H1 (cell line): Measurements from ENCODE around the gene CEP97. TPM values are rescaled to one million over a fixed set of nuclear protein-coding genes. Genes with fewer than 3 reads are reported as not detected.

Experiments used
- ASH2L ChIP-seq: fragments of 200-600, 300-600 bp; sonication (generic); IDR thresholded peaks from one replicate; pipeline ENCODE4 v1.7.1; 2017; ENCODE audit warnings: low read length
- KDM4A ChIP-seq: IDR thresholded peaks from one replicate; pipeline ENCODE4 v1.7.1; 2012; ENCODE audit warnings: low read depth, mild to moderate bottlenecking, moderate library complexity, low read length, inconsistent platforms; ENCODE audit not compliant: severe bottlenecking
- NANOG ChIP-seq: IDR thresholded peaks from 2 replicates; pipeline ENCODE4 v1.6.1; 2011; ENCODE audit warnings: low read length, low read depth, mild to moderate bottlenecking, inconsistent platforms; ENCODE audit not compliant: insufficient read depth, poor library complexity, severe bottlenecking
- POLR2A ChIP-seq, 2 experiments: IDR thresholded peaks; 1 replicate in 1 of 2; 2 replicates in 1 of 2; pipeline ENCODE4 v1.6.1; 2011; ENCODE audit warnings: low read depth in 2 of 2, low read length in 2 of 2, mild to moderate bottlenecking in 2 of 2; ENCODE audit errors: control extremely low read depth in 1 of 2
- POU5F1 ChIP-seq: IDR thresholded peaks from 2 replicates; pipeline ENCODE4 v1.6.1; 2011; ENCODE audit warnings: low read depth, mild to moderate bottlenecking, low read length, moderate library complexity
- RNF2 ChIP-seq: fragments of 200-900, 300-1000 bp; sonication (generic); IDR thresholded peaks from 2 replicates; pipeline ENCODE4 v1.7.1; 2016; ENCODE audit warnings: borderline replicate concordance, low read depth, mild to moderate bottlenecking, antibody characterized with exemption, low read length; ENCODE audit not compliant: poor library complexity, severe bottlenecking; ENCODE audit errors: missing control alignments
- USF2 ChIP-seq: IDR thresholded peaks from 2 replicates; pipeline ENCODE4 v1.6.1; 2011; ENCODE audit warnings: low read length, improper control_type of control experiment
- YY1 ChIP-seq: IDR thresholded peaks from 2 replicates; pipeline ENCODE4 v1.6.1; 2011; ENCODE audit warnings: low read depth, mild to moderate bottlenecking, low read length
- polyA plus RNA-seq, 7 experiments: library from polyadenylated mRNA; depleted of rRNA in 3 of 7; stranded (reverse) in 5 of 7; unstranded in 2 of 7; fragments of >200 nt in 5 of 7; fragments of 200-250 nt in 2 of 7; gene quantifications; 1 replicate in 5 of 7; 2 replicates in 1 of 7; 4 replicates in 1 of 7; pipeline versions ENCODE4 v1.2.1 to v1.2.3, GENCODE V29; 2011 to 2013; ENCODE audit warnings: missing spikeins in 2 of 7, mixed read lengths in 2 of 7
- total RNA-seq: library from RNA; stranded (reverse); fragmentation: NEBNext Ultra II Directional; extraction: Animal tissue kit (Norgen Biotek cat#: 25700); gene quantifications from 2 replicates; pipeline ENCODE4 v1.2.1, GENCODE V29; 2021

Gene CEP97
- total and polyA plus RNA-seq, 2 of the 8 experiments (the other 6 are each of a cell fraction or from before 2014, with no cell fraction given): 1.6 to 13.2 TPM

- TF ChIP-seq USF2: no peak
- TF ChIP-seq POU5F1: no peak
- no peak for TF ChIP-seq KDM4A
- no peak for TF ChIP-seq NANOG
- TF ChIP-seq YY1: no peak
- no peak for TF ChIP-seq ASH2L
- no peak for TF ChIP-seq POLR2A (IDR thresholded peaks at IDR 0.05; ENCODE audit: control extremely low read depth in 1 of 2, low read depth in 2 of 2, low read length in 2 of 2)
- no peak for TF ChIP-seq RNF2
Measured at GRCh38 chr3:101689286-101689685, 35.1 kb upstream of the CEP97 start (continued).
